ENCODE data around the gene NIN.
"Not testable (repeated sequence)": the region's sequence is repeated elsewhere in the genome, so short reads cannot be mapped to it uniquely, and the experiment has no call there.

The NIN gene

DNA sequence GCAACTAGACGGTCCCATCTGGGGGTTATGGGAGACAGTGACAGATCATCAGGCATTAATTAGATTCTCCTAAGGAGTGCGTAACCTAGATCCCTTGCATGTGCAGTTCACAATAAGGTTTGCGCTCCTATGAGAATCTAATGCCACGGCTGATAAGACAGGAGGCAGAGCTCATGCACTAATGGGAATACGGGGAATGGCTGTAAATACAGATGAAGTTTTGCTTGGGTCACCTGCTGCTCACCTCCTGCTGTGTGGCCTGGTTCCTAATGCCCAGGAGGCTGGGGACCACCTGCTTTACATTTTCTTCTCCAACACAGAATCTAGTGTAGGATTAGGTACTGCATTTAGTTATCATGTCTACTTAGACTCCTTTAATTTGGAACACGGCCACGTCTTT, 113.2 kb downstream of the NIN start:
- H3K9me3 Mint-ChIP-seq: no peaks in the 10 kb centered on the region
- H3K27me3 Mint-ChIP-seq: no peaks in the 10 kb centered on the region
- no peak overlapping the region for H3K4me3 Mint-ChIP-seq
- H3K27ac Mint-ChIP-seq: no peak overlapping the region
- H3K36me3 Mint-ChIP-seq (ENCODE audit: low read depth): peaks cover 15% of the 10 kb centered on the region
- H3K4me1 Mint-ChIP-seq (ENCODE audit: low read depth): no peaks in the 10 kb centered on the region

DNA sequence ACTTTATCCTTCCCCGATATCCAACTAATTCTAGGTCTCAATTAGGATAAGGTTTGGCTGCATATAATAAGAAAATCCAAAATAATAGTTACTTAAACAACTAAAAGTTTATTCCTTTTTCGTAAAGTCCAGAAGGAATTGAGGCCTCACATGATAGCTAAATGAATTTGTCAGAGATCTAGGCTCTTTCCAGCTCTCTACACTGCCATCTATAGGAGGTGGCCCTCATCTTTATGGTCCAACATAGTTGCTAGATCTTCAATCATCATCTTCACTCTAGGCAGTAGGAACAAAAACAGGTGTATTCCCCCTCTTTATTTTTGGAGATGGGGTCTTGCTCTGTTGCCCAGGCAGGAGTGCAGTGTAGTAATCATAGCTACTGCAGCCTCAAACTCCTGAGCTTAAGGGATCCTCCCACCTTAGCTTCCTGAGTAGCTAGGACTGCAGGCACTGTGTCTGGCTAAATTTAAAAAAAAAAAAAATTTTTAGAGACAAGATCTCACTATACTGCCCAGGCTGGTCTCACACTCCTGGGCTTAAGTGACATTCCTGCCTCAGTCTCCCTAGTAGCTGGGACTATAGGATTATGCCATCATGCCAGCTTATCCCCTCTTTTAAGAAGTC, 116.4 kb downstream of the NIN start:
- Mint-ChIP-seq H3K27ac (no peak overlapping the region), H3K27me3 (no peaks in the 10 kb centered on the region), H3K9me3 (no peaks in the 10 kb centered on the region), H3K4me3 (no peak overlapping the region), H3K4me1 (ENCODE audit: low read depth) (no peaks in the 10 kb centered on the region), H3K36me3 (ENCODE audit: low read depth) (no peaks in the 10 kb centered on the region)

DNA sequence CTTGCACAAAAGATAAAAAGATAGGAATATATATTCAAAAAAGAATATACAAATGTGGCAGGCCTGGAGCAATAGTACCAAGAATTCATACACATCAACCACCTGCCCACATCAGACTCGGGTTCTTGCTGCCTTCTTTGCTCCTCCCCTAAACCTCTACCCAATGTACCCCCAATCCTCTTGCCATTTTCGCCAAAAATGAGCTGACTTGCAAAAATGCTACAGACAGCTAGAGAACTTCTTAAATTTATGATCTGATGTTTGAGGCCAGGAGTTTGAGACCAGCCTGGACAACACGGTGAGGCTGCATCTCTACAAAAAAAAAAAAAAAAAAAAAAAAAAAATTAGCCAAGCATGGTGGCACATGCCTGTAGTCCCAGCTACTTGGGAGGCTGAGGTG, 119.9 kb downstream of the NIN start:
- Mint-ChIP-seq H3K9me3 (no peaks in the 10 kb centered on the region), H3K27me3 (no peaks in the 10 kb centered on the region), H3K4me1 (ENCODE audit: low read depth) (no peaks in the 10 kb centered on the region), H3K4me3 (no peak overlapping the region), H3K27ac (no peak overlapping the region), H3K36me3 (ENCODE audit: low read depth) (no peaks in the 10 kb centered on the region)

DNA sequence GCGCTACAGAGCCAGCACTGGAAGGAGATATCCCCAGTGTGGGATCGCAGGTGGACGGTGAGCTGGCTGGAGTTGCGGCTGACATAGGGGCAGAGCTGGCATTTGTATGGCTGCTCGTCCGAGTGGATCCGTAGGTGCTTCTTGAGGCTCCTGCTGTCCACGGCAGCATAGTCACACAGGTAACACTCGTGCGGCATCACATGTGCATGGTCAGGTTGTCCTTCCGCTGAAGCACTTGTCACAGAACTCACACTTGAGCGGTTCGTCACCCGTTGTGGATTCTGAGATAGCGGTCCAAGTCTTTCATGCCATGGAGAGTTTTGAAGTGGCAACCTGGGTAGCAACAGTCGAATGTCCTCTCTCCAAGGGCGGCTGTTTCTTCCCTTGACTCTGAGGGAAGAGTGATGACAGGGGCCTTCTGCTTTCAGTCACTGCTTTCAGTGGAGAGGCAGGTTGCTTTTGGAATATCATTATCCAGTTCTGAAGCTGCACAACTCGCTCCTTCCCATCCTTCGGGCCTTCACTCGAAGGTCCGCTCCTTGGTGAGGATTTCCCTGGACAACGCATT, 125.9 kb downstream of the NIN start:
- no peaks in the 10 kb centered on the region for H3K36me3 Mint-ChIP-seq (ENCODE audit: low read depth)
- H3K4me1 Mint-ChIP-seq (ENCODE audit: low read depth): no peaks in the 10 kb centered on the region
- H3K4me3 Mint-ChIP-seq: no peak overlapping the region
- H3K9me3 Mint-ChIP-seq: no peaks in the 10 kb centered on the region
- peaks cover 15% of the 10 kb centered on the region for H3K27me3 Mint-ChIP-seq
- H3K27ac Mint-ChIP-seq: no peak overlapping the region

DNA sequence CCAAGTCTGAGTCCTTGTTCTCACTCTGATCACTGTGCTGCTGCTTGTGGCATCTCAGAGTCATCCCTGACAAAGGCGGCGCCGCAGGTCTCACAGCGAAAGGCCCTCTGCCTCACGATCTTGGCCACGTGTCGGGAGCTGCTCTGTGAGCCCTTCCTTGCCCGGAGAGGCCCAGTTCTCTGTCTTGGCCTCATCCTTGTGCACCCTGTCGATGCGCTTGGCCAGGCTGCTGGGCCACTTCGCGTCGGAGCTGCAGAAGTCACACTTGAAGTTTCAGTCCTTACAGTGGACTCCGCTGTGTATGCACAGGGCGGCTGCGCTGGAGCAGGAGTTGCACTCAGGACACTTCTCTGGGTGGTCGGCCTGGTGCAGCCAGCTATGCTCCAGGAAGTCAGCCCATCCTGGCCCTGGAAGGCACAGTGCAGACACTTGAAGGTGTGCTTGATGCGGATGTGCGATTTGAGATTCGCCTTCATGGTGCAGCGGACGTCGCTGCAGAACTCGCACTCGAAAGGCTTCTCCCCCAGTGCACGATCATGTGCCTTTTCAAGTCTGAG, 126.4 kb downstream of the NIN start:
- no peak overlapping the region for H3K27ac Mint-ChIP-seq
- no peaks in the 10 kb centered on the region for H3K4me1 Mint-ChIP-seq (ENCODE audit: low read depth)
- H3K27me3 Mint-ChIP-seq: peaks cover 21% of the 10 kb centered on the region
- no peaks in the 10 kb centered on the region for H3K9me3 Mint-ChIP-seq
- H3K4me3 Mint-ChIP-seq: no peak overlapping the region
- H3K36me3 Mint-ChIP-seq (ENCODE audit: low read depth): no peaks in the 10 kb centered on the region

DNA sequence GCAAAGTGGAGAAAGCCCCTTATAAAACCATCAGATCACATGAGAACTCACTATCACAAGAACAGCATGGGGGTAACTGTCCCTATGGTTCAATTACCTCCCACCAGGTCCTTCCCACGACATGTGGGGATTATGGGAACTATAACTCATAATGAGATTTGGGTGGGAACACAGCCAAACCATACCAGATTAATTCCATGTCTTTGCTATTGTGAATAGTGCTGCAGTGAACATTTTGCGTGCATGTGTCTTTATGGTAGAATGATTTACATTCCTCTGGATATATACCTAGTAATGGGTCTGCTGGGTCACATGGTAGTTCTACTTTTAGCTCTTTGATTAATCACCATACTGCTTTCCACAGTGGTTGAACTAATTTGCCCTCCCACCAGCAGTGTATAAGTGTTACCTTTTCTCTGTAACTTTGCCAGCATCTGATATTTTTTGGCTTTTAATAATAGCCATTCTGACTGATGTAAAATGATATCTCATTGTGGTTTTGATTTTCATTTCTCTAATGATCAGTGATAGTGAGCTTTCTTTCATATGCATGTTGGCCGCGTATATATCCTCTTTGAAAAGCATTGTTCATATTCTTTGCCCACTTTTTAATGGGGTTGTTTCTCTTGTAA, 133.2 kb downstream of the NIN start:
- Mint-ChIP-seq H3K4me3 (no peak overlapping the region), H3K36me3 (ENCODE audit: low read depth) (no peaks in the 10 kb centered on the region), H3K9me3 (peaks cover 20% of the 10 kb centered on the region), H3K4me1 (ENCODE audit: low read depth) (no peaks in the 10 kb centered on the region), H3K27ac (no peak overlapping the region), H3K27me3 (peaks cover 33% of the 10 kb centered on the region)

DNA sequence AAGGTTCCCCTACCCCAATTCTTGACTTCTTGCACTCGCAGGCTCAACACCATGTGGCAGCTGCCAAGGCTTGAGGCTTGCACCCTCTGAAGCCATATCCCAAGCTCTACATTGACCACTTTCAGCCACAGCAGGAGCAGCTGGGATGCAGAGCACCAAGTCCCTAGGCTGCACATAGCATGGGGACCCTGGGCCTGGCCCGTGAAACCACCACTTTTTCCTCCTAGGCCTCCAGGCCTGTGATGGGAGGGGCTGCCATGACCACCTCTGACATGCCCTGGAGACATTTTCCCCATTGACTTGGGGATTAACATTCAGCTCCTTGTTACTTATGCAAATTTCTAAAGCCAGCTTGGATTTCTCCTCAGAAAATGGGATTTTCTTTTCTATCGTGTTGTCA, 136.7 kb downstream of the NIN start:
- H3K4me1 Mint-ChIP-seq (ENCODE audit: low read depth): not testable (repeated sequence)

DNA sequence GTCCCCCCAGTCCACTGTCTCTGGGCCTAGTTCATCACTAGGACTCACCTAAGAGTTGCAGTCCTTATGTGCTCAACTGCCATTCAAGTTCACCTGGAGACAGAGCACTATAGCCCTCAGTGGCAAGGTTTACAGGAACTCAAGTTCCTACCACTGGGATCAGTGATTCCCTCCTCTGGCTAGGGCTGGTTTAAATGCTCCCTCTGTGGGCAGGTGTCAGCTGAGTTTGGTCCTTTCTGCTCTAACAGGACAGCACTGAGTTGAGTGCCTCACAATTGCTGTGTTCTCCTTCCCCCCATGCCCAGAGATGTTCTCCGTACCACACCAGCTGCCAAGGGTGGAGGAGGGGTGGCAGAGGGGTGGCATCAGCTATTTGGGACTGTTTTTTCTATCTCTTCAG, 142.1 kb downstream of the NIN start:
- Mint-ChIP-seq H3K4me3 (no peak overlapping the region), H3K27me3 (peaks cover 4% of the 10 kb centered on the region), H3K9me3 (peaks cover 15% of the 10 kb centered on the region), H3K27ac (no peak overlapping the region), H3K36me3 (ENCODE audit: low read depth) (peaks cover 9% of the 10 kb centered on the region), H3K4me1 (ENCODE audit: low read depth) (no peaks in the 10 kb centered on the region)

More for the DNA sequence above, 136.7 kb downstream of the NIN start:
- H3K27ac Mint-ChIP-seq; H3K36me3 Mint-ChIP-seq (ENCODE audit: low read depth); H3K4me3 Mint-ChIP-seq: not testable (repeated sequence)
- H3K9me3 Mint-ChIP-seq: peaks cover 26% of the 10 kb centered on the region
- peaks cover 18% of the 10 kb centered on the region for H3K27me3 Mint-ChIP-seq

DNA sequence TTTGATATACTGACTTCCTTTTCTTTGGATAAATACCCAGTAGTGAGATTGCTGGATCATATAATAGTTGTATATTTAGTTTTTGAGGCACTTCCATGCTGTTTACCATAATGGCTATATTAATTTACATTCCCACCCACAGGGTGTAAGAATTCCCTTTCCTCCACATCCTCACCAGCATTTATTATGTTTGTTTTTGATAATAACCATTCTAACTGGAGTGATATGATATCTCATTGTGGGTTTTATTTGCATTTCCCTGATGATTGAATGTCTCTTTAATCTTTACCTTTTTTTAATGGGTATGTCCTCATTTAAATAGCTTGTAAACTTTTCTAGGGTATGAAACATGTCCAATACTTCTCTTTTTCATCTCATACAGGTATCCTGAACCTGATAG, 151.3 kb downstream of the NIN start:
- no peaks in the 10 kb centered on the region for H3K9me3 Mint-ChIP-seq
- H3K4me3 Mint-ChIP-seq: no peak overlapping the region
- no peaks in the 10 kb centered on the region for H3K36me3 Mint-ChIP-seq (ENCODE audit: low read depth)
- no peak overlapping the region for H3K27ac Mint-ChIP-seq
- H3K4me1 Mint-ChIP-seq (ENCODE audit: low read depth): peaks cover 19% of the 10 kb centered on the region
- peaks cover 4% of the 10 kb centered on the region for H3K27me3 Mint-ChIP-seq

DNA sequence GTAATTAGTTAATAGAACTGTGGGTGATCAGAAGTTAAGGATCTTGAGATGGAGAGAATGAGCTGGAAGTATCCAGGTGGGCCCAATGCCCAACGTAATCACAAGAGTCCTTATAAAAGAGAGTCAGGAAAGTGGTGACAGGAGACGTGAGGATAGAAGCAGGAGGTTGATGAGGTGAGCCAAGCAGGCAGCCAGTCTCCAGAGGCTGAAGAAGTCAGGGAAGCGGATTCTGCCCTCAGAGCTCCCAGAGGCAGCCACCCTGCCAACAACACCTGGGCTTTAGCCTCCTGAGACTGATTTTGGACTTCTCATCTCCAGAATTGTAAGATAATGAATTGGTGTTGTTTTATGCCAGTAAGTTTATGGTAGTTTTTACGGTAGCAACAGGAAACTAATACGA, 152.8 kb downstream of the NIN start:
- no peak overlapping the region for H3K4me3 Mint-ChIP-seq
- H3K4me1 Mint-ChIP-seq (ENCODE audit: low read depth): peaks cover 19% of the 10 kb centered on the region
- H3K27ac Mint-ChIP-seq: peak overlapping the region; percentile 42
- H3K9me3 Mint-ChIP-seq: no peaks in the 10 kb centered on the region
- H3K27me3 Mint-ChIP-seq: peaks cover 4% of the 10 kb centered on the region
- no peaks in the 10 kb centered on the region for H3K36me3 Mint-ChIP-seq (ENCODE audit: low read depth)

DNA sequence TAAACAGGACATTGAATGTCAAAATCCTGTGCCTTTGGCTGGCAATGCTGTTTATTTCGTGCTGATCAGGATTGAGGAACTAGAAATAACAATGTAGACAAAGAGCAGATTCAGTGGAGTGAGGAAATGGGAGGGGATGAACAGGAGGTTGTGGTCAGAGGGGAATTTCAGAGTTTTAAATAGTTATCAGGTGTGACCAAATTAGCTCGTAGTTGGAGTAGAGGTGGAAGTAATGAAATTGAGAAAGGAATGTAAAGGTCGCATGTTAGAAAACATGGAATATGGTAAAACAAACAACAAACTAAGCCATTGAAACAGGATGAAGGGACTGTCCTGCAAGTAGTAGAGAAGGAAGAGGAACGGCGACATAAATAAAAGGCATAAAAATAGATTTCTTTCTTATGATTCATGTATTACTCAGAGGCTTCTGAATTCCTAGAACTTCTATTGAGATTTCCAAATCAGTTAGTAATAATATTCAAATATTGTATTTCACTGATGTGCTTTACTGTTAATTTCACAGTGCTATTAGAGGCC, 153.4 kb downstream of the NIN start:
- Mint-ChIP-seq H3K36me3 (ENCODE audit: low read depth) (no peaks in the 10 kb centered on the region), H3K27me3 (peaks cover 4% of the 10 kb centered on the region), H3K4me1 (ENCODE audit: low read depth) (peaks cover 19% of the 10 kb centered on the region), H3K27ac (peak overlapping the region; percentile 73), H3K4me3 (peak overlapping the region; percentile 42), H3K9me3 (no peaks in the 10 kb centered on the region)

DNA sequence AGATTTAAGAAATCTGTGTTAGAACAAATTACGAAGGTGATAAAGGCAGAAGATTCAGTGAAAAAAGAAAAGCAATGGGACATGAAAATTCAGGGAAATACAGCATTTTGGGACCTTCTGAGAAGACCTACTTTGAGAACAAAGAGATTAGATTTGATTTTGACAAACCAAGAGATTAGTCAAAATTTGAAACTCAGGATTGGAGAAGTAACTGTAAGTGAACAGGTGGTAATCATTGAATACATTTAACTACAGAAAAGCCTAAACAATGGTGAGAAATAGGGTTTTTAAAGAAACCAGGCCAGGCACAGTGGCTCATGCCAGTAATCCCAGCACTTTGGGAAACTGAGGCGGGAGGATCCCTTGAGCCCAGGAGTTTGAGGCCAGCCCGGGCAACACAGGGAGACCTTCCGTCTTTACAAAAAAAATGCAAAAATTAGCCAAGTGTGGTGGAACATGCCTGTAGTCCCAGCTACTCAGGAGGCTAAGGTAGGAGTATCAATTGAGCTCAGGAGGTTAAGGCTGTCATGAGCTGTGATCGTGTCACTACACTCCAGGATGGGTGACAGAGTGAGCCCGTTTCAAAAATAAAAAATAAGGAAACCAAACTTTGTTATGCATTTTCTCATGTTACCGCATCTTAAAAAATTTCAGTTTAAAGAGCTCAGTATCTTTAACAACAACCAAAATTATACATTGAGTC, 154.0 kb downstream of the NIN start:
- Mint-ChIP-seq H3K36me3 (ENCODE audit: low read depth) (no peaks in the 10 kb centered on the region), H3K27ac (peak overlapping the region; percentile 73), H3K4me3 (peak overlapping the region; percentile 42), H3K9me3 (no peaks in the 10 kb centered on the region), H3K4me1 (ENCODE audit: low read depth) (peaks cover 19% of the 10 kb centered on the region), H3K27me3 (peaks cover under 1% of the 10 kb centered on the region)

DNA sequence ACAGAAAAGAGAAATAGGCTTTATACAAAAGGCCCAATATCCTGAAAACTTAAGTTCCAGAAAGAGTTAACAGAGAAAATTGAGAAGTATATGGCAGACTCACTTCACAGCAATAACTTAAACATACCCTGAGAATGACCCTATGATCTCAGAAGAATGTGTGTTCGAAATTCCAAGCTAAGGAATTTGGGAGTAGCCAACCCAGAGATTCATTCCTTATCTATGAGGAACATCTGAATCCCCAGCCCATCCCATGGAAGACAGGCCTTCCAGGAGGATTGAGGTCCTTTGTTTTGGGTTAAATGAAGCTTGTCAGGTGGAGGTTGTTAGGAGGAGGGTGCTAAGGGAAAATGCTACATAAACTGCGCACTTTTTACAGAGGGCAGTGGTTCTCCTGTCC, 155.4 kb downstream of the NIN start:
- Mint-ChIP-seq H3K9me3 (no peaks in the 10 kb centered on the region), H3K27ac (no peak overlapping the region), H3K4me1 (ENCODE audit: low read depth) (peaks cover 19% of the 10 kb centered on the region), H3K36me3 (ENCODE audit: low read depth) (no peaks in the 10 kb centered on the region), H3K27me3 (no peaks in the 10 kb centered on the region), H3K4me3 (no peak overlapping the region)

DNA sequence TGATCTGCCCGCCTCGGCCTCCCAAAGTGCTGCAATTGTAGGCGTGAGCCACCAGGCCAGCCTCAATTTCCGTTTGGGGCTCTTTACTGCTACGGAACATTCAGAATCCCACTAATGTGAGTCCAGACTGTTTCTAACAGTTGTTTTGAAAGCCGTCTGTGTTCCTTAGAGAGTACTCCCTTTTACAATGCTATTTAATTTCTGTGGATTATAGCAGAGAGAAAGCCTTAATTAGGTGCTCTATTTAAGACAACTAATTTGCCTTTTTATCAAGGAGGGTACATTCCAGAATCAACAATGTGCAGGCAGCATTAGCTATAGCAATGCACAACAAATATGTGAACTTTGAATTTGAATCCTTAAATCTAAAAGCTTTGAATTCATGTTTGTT, 160.1 kb downstream of the NIN start:
- H3K9me3 Mint-ChIP-seq: no peaks in the 10 kb centered on the region
- H3K27me3 Mint-ChIP-seq: no peaks in the 10 kb centered on the region
- no peak overlapping the region for H3K4me3 Mint-ChIP-seq
- no peaks in the 10 kb centered on the region for H3K36me3 Mint-ChIP-seq (ENCODE audit: low read depth)
- H3K4me1 Mint-ChIP-seq (ENCODE audit: low read depth): peaks cover 14% of the 10 kb centered on the region
- H3K27ac Mint-ChIP-seq: no peak overlapping the region

Data from stimulated activated naive CD8-positive, alpha-beta T cell treated with anti-CD3 and anti-CD28 coated beads, Interleukin-15, Interleukin-2, amounts not matched to agents 100 ng/mL and 50 ng/mL, for 24 hours (primary cell).